ENCODE data around the gene COQ4. TPM values are rescaled to one million over a fixed set of nuclear protein-coding genes. Genes with fewer than 3 reads are reported as not detected.

COQ4 gene
- total and polyA plus RNA-seq, 2 of the 8 experiments (the other 6 are each of a cell fraction or from before 2014, with no cell fraction given), result 32.3 to 58.8 TPM

GRCh38 chr9:128333451-128333869, 10.8 kb downstream of the COQ4 start:
- Histone ChIP-seq H3K23me2 (ENCODE audit: low read depth, low read length) (no peaks in the 10 kb centered on the region), H2AFZ (ENCODE audit: low read length) (no peak overlapping the region), H3K9me3 (ENCODE audit: insufficient read depth in 2 of 2, low read depth in 1 of 2, low read length in 1 of 2) (no peaks in the 10 kb centered on the region), H2BK12ac (ENCODE audit: low read depth, low read length) (no peak overlapping the region), H3K9ac (replicated peaks in 1 of 4; ENCODE audit: extremely low read depth in 1 of 4, low read depth in 3 of 4, low read length in 3 of 4) (no peak overlapping the region), H3K4me2 (ENCODE audit: insufficient read depth in 1 of 2, low read depth in 2 of 2, low read length in 2 of 2) (no peak overlapping the region), H3K4me3 (ENCODE audit: extremely low read depth in 1 of 4, insufficient read depth in 2 of 4, low read depth in 3 of 4, low read length in 4 of 4) (no peak overlapping the region), H3K4me1 (replicated peaks in 1 of 4; ENCODE audit: control insufficient read depth in 3 of 4, insufficient read depth in 4 of 4, low read length in 3 of 4) (no peaks in the 10 kb centered on the region), H2BK20ac (ENCODE audit: low read length) (no peak overlapping the region), H2BK15ac (ENCODE audit: low read length) (no peak overlapping the region), H3K56ac (replicated peaks; ENCODE audit: insufficient read length, low read depth, low read length) (no peak overlapping the region), H4K91ac (replicated peaks; ENCODE audit: insufficient read length, low read length) (no peak overlapping the region), H3K18ac (ENCODE audit: extremely low read depth, low read length) (no peak overlapping the region), H3K27ac (ENCODE audit: low read depth, low read length) (no peak overlapping the region), H3K27me3 (replicated peaks in 1 of 4; ENCODE audit: control insufficient read depth in 3 of 4, extremely low read depth in 1 of 4, insufficient read depth in 3 of 4, low read length in 3 of 4) (no peaks in the 10 kb centered on the region; a peak in 1 of 7 replicates), H4K8ac (ENCODE audit: extremely low read depth, insufficient read depth, low read length) (no peak overlapping the region), H3K4ac (replicated peaks; ENCODE audit: insufficient read length, low read depth, low read length) (no peak overlapping the region), H3K79me1 (ENCODE audit: low read depth, low read length) (peaks cover 2% of the 10 kb centered on the region; the same call in 1 of the 2 replicates), H2BK120ac (replicated peaks; ENCODE audit: low read depth, low read length) (no peak overlapping the region), H3K36me3 (ENCODE audit: control insufficient read depth in 2 of 4, insufficient read depth in 4 of 4, low read length in 3 of 4) (peaks cover 0 to 9% (median 2%) of the 10 kb centered on the region in 4 experiments; a peak in 4 of 8 replicates), H4K5ac (ENCODE audit: insufficient read length, low read depth, low read length) (no peak overlapping the region), H3K14ac (ENCODE audit: insufficient read length) (no peak overlapping the region), H3K79me2 (ENCODE audit: control insufficient read depth in 1 of 2, insufficient read depth in 2 of 2, low read length in 2 of 2) (no peaks in the 10 kb centered on the region), H4K20me1 (replicated peaks in 1 of 2; ENCODE audit: control insufficient read depth in 1 of 2, insufficient read depth in 2 of 2, low read length in 2 of 2) (no peaks in the 10 kb centered on the region), H3K23ac (ENCODE audit: insufficient read length) (no peak overlapping the region), H2BK5ac (ENCODE audit: low read depth, low read length) (no peak overlapping the region), H2AK5ac (ENCODE audit: low read depth, low read length) (no peak overlapping the region)
- FAIRE-seq (no peak), DNase-seq (ENCODE audit: low read depth in 1 of 2, low spot score in 2 of 2) (no peak)
- CTCF ChIA-PET (ENCODE audit: partially characterized antibody), result interaction anchor here (0.6 to 1.9 kb wide), 4 partner anchors 8 to 348 kb away, joined by 3 to 8 read pairs (median 3); no protein-coding TSS in a partner anchor
- POLR2A ChIA-PET (ENCODE audit: partially characterized antibody), result interaction anchor here (0.6 to 3.1 kb wide), 9 partner anchors 12 to 1259 kb away, joined by 3 to 13 read pairs (median 3); partner anchors contain the start of gene TRUB2
- 85% methylated on average over 11 of the region's 11 CpGs; no CpG with 5 or more reads in 1 of the 2 experiments for WGBS, 2 experiments (ENCODE audit: extremely low coverage in 1 of 2, insufficient coverage in 1 of 2, insufficient read length in 1 of 2, insufficient replicate concordance in 2 of 2, low coverage in 1 of 2, low lambda C conversion rate in 2 of 2, missing lambda C conversion rate in 1 of 2)
- TF ChIP-seq ATF3 (IDR thresholded peaks at IDR 0.05; ENCODE audit: insufficient read depth, low read depth, low read length) (no peak), MAX (IDR thresholded peaks at IDR 0.05) (no peak), SUZ12 (IDR thresholded peaks at IDR 0.05; ENCODE audit: low read length) (no peak), TAF7 (optimal IDR thresholded peaks at IDR 0.05; ENCODE audit: borderline replicate concordance, low read depth, low read length) (no peak), BCL11A (IDR thresholded peaks at IDR 0.05; ENCODE audit: low read depth in 2 of 2, low read length in 2 of 2) (no peak), CREB1 (IDR thresholded peaks at IDR 0.05) (no peak), POU5F1 (IDR thresholded peaks at IDR 0.05; ENCODE audit: low read depth, low read length) (no peak), FOSL1 (IDR thresholded peaks at IDR 0.05; ENCODE audit: insufficient read depth, low read depth, low read length) (no peak), ZNF274 (IDR thresholded peaks at IDR 0.05; ENCODE audit: borderline replicate concordance, extremely low read depth, low read length) (no peak), HDAC2 (IDR thresholded peaks at IDR 0.05; ENCODE audit: borderline replicate concordance in 1 of 2, low read depth in 2 of 2, low read length in 2 of 2) (no peak)
